Liver (tissue), 9 donors: ENCODE data around the gene KDM5C. TPM values are rescaled to one million over a fixed set of nuclear protein-coding genes. Genes with fewer than 3 reads are reported as not detected.

ENCODE experiments used
- DNase-seq: peaks from one replicate; pipeline ENCODE4 v3.0.0-alpha.2; 2017; ENCODE audit warnings: low spot score
- H3K27ac ChIP-seq, 2 donors: one replicate each; pipeline ENCODE4 v1.7.0; 2013; ENCODE audit warnings: inconsistent platforms in 2 of 2, low read length in 2 of 2, control low read depth in 1 of 2, low read depth in 1 of 2, mild to moderate bottlenecking in 1 of 2
- H3K27me3 ChIP-seq, 4 donors: one replicate each; pipeline versions ENCODE4 v1.6.1 to v1.7.0; 2013; ENCODE audit warnings: low read length in 3 of 4, inconsistent platforms in 1 of 4, mild to moderate bottlenecking in 1 of 4, moderate library complexity in 1 of 4; ENCODE audit not compliant: control insufficient read depth in 4 of 4, insufficient read depth in 4 of 4
- H3K36me3 ChIP-seq, 4 donors: one replicate each; pipeline versions ENCODE4 v1.6.1 to v1.7.0; 2013; ENCODE audit warnings: low read length in 3 of 4, mild to moderate bottlenecking in 3 of 4, low read depth in 1 of 4, moderate library complexity in 1 of 4; ENCODE audit not compliant: control insufficient read depth in 4 of 4, insufficient read depth in 3 of 4
- H3K4me1 ChIP-seq, 4 donors: one replicate each; pipeline versions ENCODE4 v1.6.1 to v1.7.0; 2013; ENCODE audit warnings: low read length in 3 of 4, mild to moderate bottlenecking in 3 of 4, moderate library complexity in 1 of 4; ENCODE audit not compliant: control insufficient read depth in 4 of 4, insufficient read depth in 4 of 4
- H3K4me3 ChIP-seq, 3 donors: one replicate each; pipeline versions ENCODE4 v1.6.1 to v1.7.0; 2013; ENCODE audit warnings: low read length in 3 of 3, control low read depth in 1 of 3, low read depth in 1 of 3, mild to moderate bottlenecking in 1 of 3
- H3K9ac ChIP-seq, 2 donors: one replicate each; pipeline ENCODE4 v1.7.0; 2013; ENCODE audit warnings: low read length in 2 of 2, mild to moderate bottlenecking in 2 of 2, moderate library complexity in 2 of 2, control low read depth in 1 of 2, low read depth in 1 of 2
- H3K9me3 ChIP-seq, 4 donors: one replicate each; pipeline versions ENCODE4 v1.6.1 to v1.7.0; 2013; ENCODE audit warnings: low read length in 3 of 4; ENCODE audit not compliant: control insufficient read depth in 4 of 4
- CTCF ChIP-seq: fragments of 150-350 bp; IDR thresholded peaks from 2 replicates; pipeline ENCODE4 v1.5.1; 2017; ENCODE audit warnings: improper control_type of control experiment, low read depth, low read length; ENCODE audit not compliant: missing input control
- EGR1 ChIP-seq, 2 donors: IDR thresholded peaks; 2 replicates each; pipeline ENCODE4 v1.6.1; 2016 to 2018; ENCODE audit warnings: antibody characterized with exemption in 2 of 2, low read depth in 2 of 2
- FOXA1 ChIP-seq: IDR thresholded peaks from 2 replicates; pipeline ENCODE4 v1.6.1; 2016; ENCODE audit warnings: antibody characterized with exemption
- GABPA ChIP-seq, 2 donors: IDR thresholded peaks in 1 of 2; conservative IDR thresholded peaks in 1 of 2; 2 replicates each; pipeline ENCODE4 v1.6.1; 2016; ENCODE audit warnings: antibody characterized with exemption in 2 of 2, mild to moderate bottlenecking in 1 of 2, moderate library complexity in 1 of 2
- HNF4A ChIP-seq, 2 donors: conservative IDR thresholded peaks; 2 replicates each; pipeline ENCODE4 v1.6.1; 2016; ENCODE audit warnings: antibody characterized with exemption in 2 of 2, mild to moderate bottlenecking in 2 of 2
- HNF4G ChIP-seq: IDR thresholded peaks from 2 replicates; pipeline ENCODE4 v1.6.1; 2016; ENCODE audit warnings: antibody characterized with exemption
- JUND ChIP-seq, 2 donors: IDR thresholded peaks; 2 replicates each; pipeline ENCODE4 v1.6.1; 2016; ENCODE audit warnings: antibody characterized with exemption in 2 of 2
- RAD21 ChIP-seq, 2 donors: IDR thresholded peaks; 2 replicates each; pipeline ENCODE4 v1.6.1; 2016; ENCODE audit warnings: antibody characterized with exemption in 2 of 2, mild to moderate bottlenecking in 2 of 2
- RXRA ChIP-seq, 2 donors: IDR thresholded peaks; 2 replicates each; pipeline ENCODE4 v1.6.1; 2017 to 2018; ENCODE audit warnings: antibody characterized with exemption in 2 of 2, mild to moderate bottlenecking in 1 of 2
- SP1 ChIP-seq: IDR thresholded peaks from 2 replicates; pipeline ENCODE4 v1.6.1; 2018; ENCODE audit warnings: antibody characterized with exemption, mild to moderate bottlenecking
- TAF1 ChIP-seq: conservative IDR thresholded peaks from 2 replicates; pipeline ENCODE4 v1.6.1; 2016; ENCODE audit warnings: antibody characterized with exemption, mild to moderate bottlenecking
- ZBTB33 ChIP-seq: IDR thresholded peaks from 2 replicates; pipeline ENCODE4 v1.6.1; 2016; ENCODE audit warnings: antibody characterized with exemption
- WGBS: extraction: QIAGEN DNeasy Blood & Tissue Kit; methylation state at CpG from one replicate; pipeline ENCODE4 v1.1.7; 2013; 5-methylcytosine and 5-hydroxymethylcytosine counted together
- polyA plus RNA-seq, 2 donors: library from polyadenylated mRNA; stranded (reverse) in 1 of 2; unstranded in 1 of 2; fragments of 200-250 nt in 1 of 2; fragments of >200 nt in 1 of 2; fragmentation: Nextera tagmentation in 1 of 2; extraction: Ambion mirVana in 1 of 2; gene quantifications; one replicate each; pipeline versions ENCODE4 v1.2.1 to v1.2.3, GENCODE V29; 2013 to 2015
- total RNA-seq, 2 donors: library from RNA; depleted of rRNA; stranded (reverse); fragments of >200 nt; gene quantifications; one replicate each; pipeline ENCODE4 v1.2.3, GENCODE V29; 2014
- TF ChIP-seq, protein P1 (sequence below): IDR thresholded peaks from 2 replicates; pipeline ENCODE4 v1.6.1; 2016; ENCODE audit warnings: antibody characterized with exemption
- TF ChIP-seq, protein P2 (sequence below): IDR thresholded peaks from 2 replicates; pipeline ENCODE4 v1.6.1; 2016; ENCODE audit warnings: antibody characterized with exemption
- donor health status: healthy.
- donor health status: healthy.
- donor health status: healthy.
- donor health status: healthy.
- donor health status: healthy.

The KDM5C gene
- total and polyA plus RNA-seq, 4 donors: 14.7 to 74.7 (median 27.0) TPM

- no peak for TF ChIP-seq ZBTB33
- no peak for TF ChIP-seq HNF4A (conservative IDR thresholded peaks at IDR 0.05)
- no peak for TF ChIP-seq HNF4G
- no peak for TF ChIP-seq TAF1
- TF ChIP-seq GABPA (IDR thresholded peaks at IDR 0.05 in 1 of 2, conservative IDR thresholded peaks at IDR 0.05 in 1 of 2): no peak
Observed at GRCh38 chrX:53257670-53258423, 32.8 kb upstream of the KDM5C start (continued).

GRCh38 chrX:53257166-53257565, 32.2 kb upstream of the KDM5C start:
- Histone ChIP-seq H3K9me3 (peaks cover 0 to 1% (median 0%) of the 10 kb centered on the region in 4 donors), H3K27me3 (no peaks in the 10 kb centered on the region), H3K36me3 (no peaks in the 10 kb centered on the region), H3K9ac (no peak overlapping the region), H3K27ac (no peak overlapping the region), H3K4me1 (no peaks in the 10 kb centered on the region), H3K4me3 (no peak overlapping the region)
- TF ChIP-seq RXRA (IDR thresholded peaks at IDR 0.05) (no peak), ZBTB33 (no peak), JUND (IDR thresholded peaks at IDR 0.05) (no peak), SP1 (no peak), HNF4G (no peak), EGR1 (IDR thresholded peaks at IDR 0.05; ENCODE audit: low read depth in 2 of 2) (no peak), CTCF (no peak), RAD21 (IDR thresholded peaks at IDR 0.05) (no peak), FOXA1 (no peak)
- TF ChIP-seq, protein P1, sequence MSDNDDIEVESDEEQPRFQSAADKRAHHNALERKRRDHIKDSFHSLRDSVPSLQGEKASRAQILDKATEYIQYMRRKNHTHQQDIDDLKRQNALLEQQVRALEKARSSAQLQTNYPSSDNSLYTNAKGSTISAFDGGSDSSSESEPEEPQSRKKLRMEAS: no peak
- TF ChIP-seq, protein P2, sequence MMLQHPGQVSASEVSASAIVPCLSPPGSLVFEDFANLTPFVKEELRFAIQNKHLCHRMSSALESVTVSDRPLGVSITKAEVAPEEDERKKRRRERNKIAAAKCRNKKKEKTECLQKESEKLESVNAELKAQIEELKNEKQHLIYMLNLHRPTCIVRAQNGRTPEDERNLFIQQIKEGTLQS: no peak
- WGBS: 93% methylated on average over 13 of the region's 13 CpGs
- no peak for DNase-seq
